K562 (cell line): ENCODE results near the gene KRTAP6-2. TPM values are rescaled to one million over a fixed set of nuclear protein-coding genes. Genes with fewer than 3 reads are reported as not detected.

ENCODE experiments used
- ATAC-seq: fragments of 200-7000 bp; cut with Tn5 transposase; 3 replicates; pipeline ENCODE4 v1.9.1; 2020; ENCODE audit warnings: moderate library complexity
- Bru-seq: library from RNA; stranded (reverse); fragments of 400-500 nt; gene quantifications from one replicate; lab custom pipeline; 2021; lab: Mats Ljungman, UMichigan
- BruChase-seq, 2 experiments: library from RNA; stranded (reverse); fragments of 400-500 nt; gene quantifications; one replicate each; lab custom pipeline; 2021; lab: Mats Ljungman, UMichigan
- BruUV-seq: library from RNA; stranded (reverse); fragments of 400-500 nt; replicated peaks from 2 replicates; lab custom pipeline; 2021; lab: Mats Ljungman, UMichigan
- CTCF ChIA-PET: fragments of 300-600 bp; formaldehyde crosslinking; extraction: SDS; loops from one replicate; lab custom pipeline; 2021; ENCODE audit warnings: low intra/inter-chr PET ratio; lab: Yijun Ruan, JAX
- POLR2A ChIA-PET: fragments of 300-600, 350-650 bp; sonication (Branson Sonifier 250); formaldehyde crosslinking; extraction: SDS; loops from one replicate; lab custom pipeline; 2021; ENCODE audit warnings: antibody characterized with exemption, inconsistent platforms; lab: Yijun Ruan, JAX
- DNase-seq, 4 experiments: peaks; one replicate each; pipeline versions ENCODE4 v3.0.0 to v3.0.0-alpha.2; 2011 to 2018; ENCODE audit warnings: low spot score in 3 of 4, mixed read lengths in 3 of 4; ENCODE audit errors: extremely low read depth in 1 of 4
- FAIRE-seq: peaks from 2 replicates; lab custom pipeline; 2011; peaks lifted over from hg19 to GRCh38; lab: Jason Lieb, UNC
- H2AFZ ChIP-seq: 2 replicates; pipeline ENCODE4 v1.6.0; 2011; ENCODE audit warnings: low read depth, low read length, control low read depth, inconsistent platforms
- H3K27ac ChIP-seq: fragments of 200-600 bp; 3 replicates; pipeline ENCODE4 v1.8.0; 2011; ENCODE audit warnings: low read depth, mild to moderate bottlenecking, control low read depth, inconsistent platforms, low read length, moderate library complexity, mixed read lengths; ENCODE audit errors: extremely low read depth
- H3K27me3 ChIP-seq, 2 experiments: fragments of 300-600 bp in 1 of 2; 2 replicates in 1 of 2; 3 replicates in 1 of 2; pipeline versions ENCODE4 v1.6.0 to v1.8.0; 2011; ENCODE audit warnings: inconsistent platforms in 2 of 2, low read length in 2 of 2, mild to moderate bottlenecking in 1 of 2, mixed read lengths in 1 of 2, moderate library complexity in 1 of 2; ENCODE audit not compliant: control insufficient read depth in 2 of 2, insufficient read depth in 2 of 2
- H3K36me3 ChIP-seq: fragments of 300-600 bp; 3 replicates; pipeline ENCODE4 v1.8.0; 2011; ENCODE audit warnings: mild to moderate bottlenecking, low read length, inconsistent platforms; ENCODE audit not compliant: control insufficient read depth, insufficient read depth
- H3K4me1 ChIP-seq, 2 experiments: fragments of 200-600 bp in 1 of 2; replicated peaks in 1 of 2; 2 replicates in 1 of 2; 3 replicates in 1 of 2; pipeline versions ENCODE4 v1.5.1 to v1.8.0; 2011; ENCODE audit warnings: inconsistent platforms in 2 of 2, low read length in 2 of 2, mild to moderate bottlenecking in 1 of 2, mixed read lengths in 1 of 2, moderate library complexity in 1 of 2; ENCODE audit not compliant: control insufficient read depth in 2 of 2, insufficient read depth in 2 of 2
- H3K4me2 ChIP-seq: 2 replicates; pipeline ENCODE4 v1.6.1; 2011; ENCODE audit warnings: low read length, control low read depth, inconsistent platforms, mixed read lengths; ENCODE audit not compliant: insufficient read depth
- H3K4me3 ChIP-seq: fragments of 200-600 bp; sonication (generic), shearing (Covaris generic); 2 replicates; pipeline ENCODE4 v1.5.1; 2016; ENCODE audit warnings: control low read depth, inconsistent platforms
- H3K79me2 ChIP-seq: fragments of 200-600 bp; 3 replicates; pipeline ENCODE4 v1.8.0; 2011; ENCODE audit warnings: low read length, inconsistent platforms; ENCODE audit not compliant: control insufficient read depth, insufficient read depth
- H3K9ac ChIP-seq, 2 experiments: 2 replicates each; pipeline versions ENCODE4 v1.6.0 to v1.6.1; 2011; ENCODE audit warnings: low read depth in 2 of 2, low read length in 2 of 2, control low read depth in 1 of 2, inconsistent platforms in 1 of 2, mild to moderate bottlenecking in 1 of 2, mixed read lengths in 1 of 2; ENCODE audit not compliant: insufficient read depth in 1 of 2
- H3K9me1 ChIP-seq: one replicate; pipeline ENCODE4 v1.6.0; 2011; ENCODE audit warnings: inconsistent platforms, mild to moderate bottlenecking, low read length, moderate library complexity; ENCODE audit not compliant: control insufficient read depth, insufficient read depth
- H3K9me3 ChIP-seq: replicated peaks from 2 replicates; pipeline ENCODE4 v1.5.1; 2011; ENCODE audit warnings: low read depth, low read length, inconsistent platforms; ENCODE audit not compliant: control insufficient read depth, insufficient read depth
- H4K20me1 ChIP-seq: replicated peaks from 2 replicates; pipeline ENCODE4 v1.6.1; 2011; ENCODE audit warnings: low read length, inconsistent platforms, mixed read lengths; ENCODE audit not compliant: control insufficient read depth, insufficient read depth
- BHLHE40 ChIP-seq: IDR thresholded peaks from 2 replicates; pipeline ENCODE4 v1.6.1; 2011; ENCODE audit warnings: low read length, improper control_type of control experiment
- C11orf30 ChIP-seq: fragments of 450-650 bp; IDR thresholded peaks from 2 replicates; pipeline ENCODE4 v1.6.1; 2016; ENCODE audit warnings: low read depth, mild to moderate bottlenecking
- E2F1 ChIP-seq: sonication (generic); formaldehyde crosslinking; IDR thresholded peaks from 2 replicates; pipeline ENCODE4 v1.8.1; 2023; ENCODE audit warnings: mild to moderate bottlenecking, missing genetic modification reagents, moderate library complexity
- GATAD2B ChIP-seq: fragments of 450-650 bp; IDR thresholded peaks from 2 replicates; pipeline ENCODE4 v1.6.1; 2017; ENCODE audit warnings: mild to moderate bottlenecking, borderline replicate concordance
- PHB ChIP-seq: fragments of 250-450 bp; sonication (Bioruptor Pico); IDR thresholded peaks from 2 replicates; pipeline ENCODE4 v1.5.0; 2021
- VEZF1 ChIP-seq: fragments of 200-800 bp; sonication (Bioruptor generic); IDR thresholded peaks from 2 replicates; pipeline ENCODE4 v1.6.1; 2017; ENCODE audit warnings: missing genetic modification characterization, missing compliant biosample characterization
- ZNF217 ChIP-seq: sonication (generic); formaldehyde crosslinking; IDR thresholded peaks from 2 replicates; pipeline ENCODE4 v1.8.0; 2022; ENCODE audit warnings: mild to moderate bottlenecking, missing genetic modification reagents
- WGBS: fragments of 100-300 bp; shearing (Covaris generic); methylation state at CpG from one replicate; pipeline ENCODE4 v1.1.6; 2016; ENCODE audit warnings: low coverage, mixed read lengths; ENCODE audit not compliant: insufficient coverage; ENCODE audit errors: missing lambda C conversion rate; 5-methylcytosine and 5-hydroxymethylcytosine counted together
- in situ Hi-C: fragments of 300-500 bp; cut with MboI; formaldehyde crosslinking; loops from 4 replicates; pipeline ENCODE4 v1.15.0; 2018; ENCODE audit warnings: inconsistent platforms, mixed read lengths
- intact Hi-C: fragments of 100-400 bp; cut with micrococcal nuclease; formaldehyde crosslinking; loops from 2 replicates; pipeline ENCODE4 v1.14.2; 2022
- long read RNA-seq, 3 experiments: library from polyadenylated mRNA in 2 of 3; library from RNA in 1 of 3; unstranded in 2 of 3; stranded (forward) in 1 of 3; transcript quantifications; one replicate each; pipeline ENCODE4 v2.0.0, GENCODE V29; 2019 to 2022
- polyA minus RNA-seq, 3 experiments: library from RNA; depleted of rRNA, polyadenylated mRNA; stranded (reverse); fragments of >200 nt; gene quantifications; 2 replicates each; pipeline ENCODE4 v1.2.3, GENCODE V29; 2011
- polyA plus RNA-seq, 8 experiments: library from polyadenylated mRNA; depleted of rRNA in 4 of 8; stranded (reverse) in 5 of 8; unstranded in 3 of 8; fragments of >200 nt; fragmentation: Nextera tagmentation in 2 of 8; fragmentation: Illumina TruSeq in 1 of 8; extraction: Ambion mirVana in 2 of 8; extraction: Trizol in 1 of 8; gene quantifications; 2 replicates each; pipeline versions ENCODE4 v1.2.1 to v1.2.3, GENCODE V29; 2011 to 2014; ENCODE audit warnings: inconsistent platforms in 1 of 8, missing spikeins in 1 of 8
- total RNA-seq, 7 experiments: library from RNA; depleted of rRNA in 6 of 7; stranded (reverse); fragments of >200 nt in 6 of 7; fragmentation: Illumina TruSeq in 2 of 7; extraction: Trizol in 2 of 7; gene quantifications; 2 replicates each; pipeline versions ENCODE4 v1.2.1 to v1.2.3, GENCODE V29; 2011 to 2021; ENCODE audit warnings: low replicate concordance in 1 of 7

Gene KRTAP6-2
- not detected in 2 replicates for total RNA-seq (2011; cell fraction: chromatin; rRNA removed; ENCODE audit: low replicate concordance)
- not detected in 2 replicates for total RNA-seq (2011; cell fraction: nucleolus; rRNA removed)
- not detected in 2 replicates for total RNA-seq (2011; cell fraction: nucleoplasm; rRNA removed)
- not detected in 2 replicates for total RNA-seq (2014; rRNA removed)
- not detected in 2 replicates for total RNA-seq (2014; rRNA removed; fragmentation: Illumina TruSeq; extraction: Trizol)
- not detected in 2 replicates for total RNA-seq (2015; rRNA removed; fragmentation: Illumina TruSeq; extraction: Trizol)
- not detected in 2 replicates for total RNA-seq (2021)
- polyA plus RNA-seq (2011; rRNA removed), result not detected in 2 replicates
- not detected in 2 replicates for polyA plus RNA-seq (2011; cell fraction: cytosol; rRNA removed)
- polyA plus RNA-seq (2011; cell fraction: nucleus; rRNA removed), result not detected in 2 replicates
- not detected in 2 replicates for polyA plus RNA-seq (2012)
- not detected in 2 replicates for polyA plus RNA-seq (2014; fragmentation: Illumina TruSeq; extraction: Trizol)
- not detected for polyA plus RNA-seq (2014; fragmentation: Nextera tagmentation; extraction: Ambion mirVana)
- polyA plus RNA-seq (2014; rRNA removed), result not detected in 2 replicates
- polyA minus RNA-seq (2011; rRNA and poly(A)+ RNA removed), result not detected in 2 replicates
- not detected in 2 replicates for polyA minus RNA-seq (2011; cell fraction: cytosol; rRNA and poly(A)+ RNA removed)
- polyA minus RNA-seq (2011; cell fraction: nucleus; rRNA and poly(A)+ RNA removed), result not detected in 2 replicates
- Bru-seq, nascent RNA, result not detected
- BruChase-seq, experiment 1, labeled RNA remaining after a 2-hour chase, result not detected
- not detected for BruChase-seq, experiment 2, labeled RNA remaining after a 6-hour chase
- long read RNA-seq, experiment 1, result 0 reads
- long read RNA-seq, experiment 2, result 0 reads
- long read RNA-seq, experiment 3, result 0 reads

GRCh38 chr21:30598802-30599201 lies at the start of gene KRTAP6-2:
Gene KRTAP6-2 (minus strand): TSS chr21:30598902. CDS start chr21:30598874, 28 bp downstream.
- TF ChIP-seq BHLHE40, result no peak
- no peak for TF ChIP-seq PHB (CRISPR knock-in tag)
- no peak for TF ChIP-seq C11orf30
- TF ChIP-seq VEZF1 (CRISPR knock-in tag), result no peak
- TF ChIP-seq GATAD2B, result no peak
- no peak for TF ChIP-seq E2F1
- TF ChIP-seq ZNF217, result no peak
- H3K9me1 ChIP-seq, result no peaks in the 10 kb centered on the region
- no peak within 1 kb of the TSS for H3K27ac ChIP-seq
- no peaks in the 10 kb centered on the region for H4K20me1 ChIP-seq
- FAIRE-seq (no peak), ATAC-seq (no peak), DNase-seq (no peak)
- no peak within 1 kb of the TSS for H2AFZ ChIP-seq
- CTCF ChIA-PET, result no interaction called here
- intact Hi-C loops, result no loop called here
- WGBS, result 0% methylated on average over 6 of the region's 6 CpGs
- in situ Hi-C loops, result no loop called here
- POLR2A ChIA-PET, result no interaction called here
- no peaks in the 10 kb centered on the region for H3K27me3 ChIP-seq
- H3K4me1 ChIP-seq, result no peaks in the 10 kb centered on the region
- no peak within 1 kb of the TSS for H3K4me3 ChIP-seq
- no TSS peak for BruUV-seq
- H3K36me3 ChIP-seq, result no peaks in the 10 kb centered on the region
- no peaks in the 10 kb centered on the region for H3K9me3 ChIP-seq
- H3K4me2 ChIP-seq, result no peak within 1 kb of the TSS
- no peaks in the 10 kb centered on the region for H3K79me2 ChIP-seq
- no peak within 1 kb of the TSS for H3K9ac ChIP-seq
